SU-DHL-6 (cell line): ENCODE results near the gene CANT1.
"Not testable (repeated sequence)": the region's sequence is repeated elsewhere in the genome, so short reads cannot be mapped to it uniquely, and the experiment has no call there.

Source experiments
- H2AFZ ChIP-seq: fragments of 200-600 bp; sonication (generic); 2 replicates; pipeline ENCODE4 v1.6.1; 2014; ENCODE audit warnings: low read depth, mild to moderate bottlenecking, moderate library complexity, mixed read lengths, antibody characterized with exemption, low read length; ENCODE audit not compliant: severe bottlenecking
- H3F3A ChIP-seq: fragments of 200-600 bp; shearing (Covaris generic); 2 replicates; pipeline ENCODE4 v1.6.0; 2016; ENCODE audit warnings: antibody characterized with exemption, mild to moderate bottlenecking; ENCODE audit not compliant: insufficient read depth
- H3K27ac ChIP-seq: fragments of 200-600 bp; sonication (generic); 2 replicates; pipeline ENCODE4 v1.5.1; 2016; ENCODE audit warnings: low read depth, mild to moderate bottlenecking, low read length, moderate library complexity, mixed read lengths
- H3K27me3 ChIP-seq: fragments of 200-600 bp; sonication (generic), shearing (Covaris generic); 2 replicates; pipeline ENCODE4 v1.6.0; 2014; ENCODE audit warnings: mild to moderate bottlenecking, low read length
- H3K36me3 ChIP-seq: fragments of 200-600 bp; sonication (generic); 2 replicates; pipeline ENCODE4 v1.6.1; 2014; ENCODE audit warnings: mild to moderate bottlenecking, low read length, mixed read lengths
- H3K4me2 ChIP-seq: fragments of 300-600, 200-600 bp; shearing (Covaris generic), sonication (generic); 2 replicates; pipeline ENCODE4 v1.6.0; 2014; ENCODE audit warnings: low read length, low read depth, mild to moderate bottlenecking; ENCODE audit not compliant: poor library complexity, severe bottlenecking
- H3K4me3 ChIP-seq: fragments of 200-600 bp; sonication (generic); 2 replicates; pipeline ENCODE4 v1.5.1; 2014; ENCODE audit warnings: antibody characterized with exemption, low read length, mild to moderate bottlenecking, mixed read lengths; ENCODE audit not compliant: insufficient read depth, poor library complexity, severe bottlenecking
- H3K79me2 ChIP-seq: fragments of 200-600 bp; sonication (generic); 2 replicates; pipeline ENCODE4 v1.6.1; 2014; ENCODE audit warnings: mild to moderate bottlenecking, low read length, moderate library complexity; ENCODE audit not compliant: insufficient read depth
- H3K9ac ChIP-seq: fragments of 200-600 bp; sonication (generic); 2 replicates; pipeline ENCODE4 v1.7.0; 2014; ENCODE audit warnings: mild to moderate bottlenecking, low read length
- H3K9me2 ChIP-seq: fragments of 200-600 bp; sonication (generic); replicated peaks from 2 replicates; pipeline ENCODE4 v1.6.1; 2014; ENCODE audit warnings: low read length; ENCODE audit not compliant: insufficient read depth
- H3K9me3 ChIP-seq: fragments of 200-600 bp; sonication (generic); 2 replicates; pipeline ENCODE4 v1.6.1; 2014; ENCODE audit warnings: low read length, mixed read lengths; ENCODE audit not compliant: insufficient read depth
- H4K20me1 ChIP-seq: fragments of 200-600 bp; sonication (generic); 2 replicates; pipeline ENCODE4 v1.6.1; 2014; ENCODE audit warnings: low read depth, mild to moderate bottlenecking, antibody characterized with exemption, low read length, moderate library complexity, mixed read lengths
- CTCF ChIP-seq: fragments of 200-600 bp; sonication (generic); IDR thresholded peaks from one replicate; pipeline ENCODE4 v1.5.1; 2017; ENCODE audit warnings: antibody characterized with exemption, mild to moderate bottlenecking, low read length, moderate library complexity; ENCODE audit not compliant: insufficient read depth, poor library complexity, severe bottlenecking
- EZH2phosphoT487 ChIP-seq: fragments of 200-600 bp; sonication (generic), shearing (Covaris generic); conservative IDR thresholded peaks from 2 replicates; pipeline ENCODE4 v1.6.1; 2018; ENCODE audit warnings: mild to moderate bottlenecking, antibody characterized with exemption, low read length, moderate library complexity, mixed read lengths

The CANT1 gene

GRCh38 chr17:78947235-78948149, 62.1 kb downstream of the CANT1 start:
- no peaks in the 10 kb centered on the region for H3K79me2 ChIP-seq
- H3F3A ChIP-seq, result no peaks in the 10 kb centered on the region
- peaks cover 9% of the 10 kb centered on the region; the same call in 1 of the 2 replicates for H3K9me3 ChIP-seq
- H3K4me2 ChIP-seq, result no peak overlapping the region
- H3K9me2 ChIP-seq, result no peaks in the 10 kb centered on the region
- H3K27ac ChIP-seq, result no peak overlapping the region
- H3K27me3 ChIP-seq, result no peaks in the 10 kb centered on the region; the same call in 1 of the 2 replicates
- TF ChIP-seq CTCF (no peak), EZH2phosphoT487 (no peak)
- H3K4me3 ChIP-seq, result no peak overlapping the region
- no peaks in the 10 kb centered on the region for H3K36me3 ChIP-seq
- H2AFZ ChIP-seq, result no peak overlapping the region
- no peaks in the 10 kb centered on the region for H4K20me1 ChIP-seq
- no peak overlapping the region for H3K9ac ChIP-seq

- peaks cover 9% of the 10 kb centered on the region; the same call in 1 of the 2 replicates for H3K9me3 ChIP-seq
- no peaks in the 10 kb centered on the region for H3K9me2 ChIP-seq
- TF ChIP-seq CTCF (no peak), EZH2phosphoT487 (no peak)
- H4K20me1 ChIP-seq, result no peaks in the 10 kb centered on the region
- H3K9ac ChIP-seq, result no peak overlapping the region
- H3K79me2 ChIP-seq, result no peaks in the 10 kb centered on the region
- H2AFZ ChIP-seq, result no peak overlapping the region
- no peaks in the 10 kb centered on the region for H3F3A ChIP-seq
- no peak overlapping the region for H3K4me2 ChIP-seq
- H3K36me3 ChIP-seq, result no peaks in the 10 kb centered on the region
- no peak overlapping the region for H3K27ac ChIP-seq
- no peak overlapping the region for H3K4me3 ChIP-seq
- no peaks in the 10 kb centered on the region; the same call in 1 of the 2 replicates for H3K27me3 ChIP-seq
These were observed 62.9 kb downstream of the CANT1 start for GRCh38 chr17:78946631-78947030.

- H3K9me3 ChIP-seq, result peaks cover 7% of the 10 kb centered on the region; the same call in 1 of the 2 replicates
- TF ChIP-seq EZH2phosphoT487 (no peak), CTCF (no peak)
- no peak overlapping the region for H3K4me2 ChIP-seq
- H3K79me2 ChIP-seq, result no peaks in the 10 kb centered on the region
- no peaks in the 10 kb centered on the region for H4K20me1 ChIP-seq
- no peak overlapping the region for H2AFZ ChIP-seq
- no peaks in the 10 kb centered on the region for H3K36me3 ChIP-seq
- no peak overlapping the region for H3K4me3 ChIP-seq
- H3K27ac ChIP-seq, result no peak overlapping the region
- no peaks in the 10 kb centered on the region for H3K9me2 ChIP-seq
- H3K9ac ChIP-seq, result no peak overlapping the region
- H3K27me3 ChIP-seq, result no peaks in the 10 kb centered on the region; the same call in 1 of the 2 replicates
- H3F3A ChIP-seq, result no peaks in the 10 kb centered on the region
These were observed 63.4 kb downstream of the CANT1 start for GRCh38 chr17:78946131-78946530.

- not testable (repeated sequence) for H2AFZ ChIP-seq, H3K9ac ChIP-seq, H4K20me1 ChIP-seq, H3K36me3 ChIP-seq, H3K27me3 ChIP-seq, H3K79me2 ChIP-seq, H3K9me3 ChIP-seq, H3K9me2 ChIP-seq, H3K27ac ChIP-seq, H3K4me3 ChIP-seq, H3K4me2 ChIP-seq, H3F3A ChIP-seq
These were observed 64.1 kb downstream of the CANT1 start for GRCh38 chr17:78945455-78945854.
